GM12891 (cell line): ENCODE results near the gene MEI1.

Experiments used
- PAX5 ChIP-seq: IDR thresholded peaks from 2 replicates; pipeline ENCODE4 v1.6.1; 2011; ENCODE audit warnings: low read length, moderate library complexity, mild to moderate bottlenecking; ENCODE audit not compliant: insufficient read depth, severe bottlenecking
- POLR2A ChIP-seq: IDR thresholded peaks from 2 replicates; pipeline ENCODE4 v1.6.1; 2011; ENCODE audit warnings: low read depth, low read length, control low read depth
- POLR2AphosphoS5 ChIP-seq: IDR thresholded peaks from 2 replicates; pipeline ENCODE4 v1.6.1; 2011; ENCODE audit warnings: low read depth, low read length, control low read depth
- POU2F2 ChIP-seq: IDR thresholded peaks from 2 replicates; pipeline ENCODE4 v1.6.1; 2011; ENCODE audit warnings: low read depth, mild to moderate bottlenecking, control low read depth, low read length, moderate library complexity
- SPI1 ChIP-seq: IDR thresholded peaks from 2 replicates; pipeline ENCODE4 v1.6.1; 2011; ENCODE audit warnings: low read depth, low read length, control low read depth
- TAF1 ChIP-seq: IDR thresholded peaks from 2 replicates; pipeline ENCODE4 v1.6.1; 2011; ENCODE audit warnings: low read depth, low read length, control low read depth

DNA sequence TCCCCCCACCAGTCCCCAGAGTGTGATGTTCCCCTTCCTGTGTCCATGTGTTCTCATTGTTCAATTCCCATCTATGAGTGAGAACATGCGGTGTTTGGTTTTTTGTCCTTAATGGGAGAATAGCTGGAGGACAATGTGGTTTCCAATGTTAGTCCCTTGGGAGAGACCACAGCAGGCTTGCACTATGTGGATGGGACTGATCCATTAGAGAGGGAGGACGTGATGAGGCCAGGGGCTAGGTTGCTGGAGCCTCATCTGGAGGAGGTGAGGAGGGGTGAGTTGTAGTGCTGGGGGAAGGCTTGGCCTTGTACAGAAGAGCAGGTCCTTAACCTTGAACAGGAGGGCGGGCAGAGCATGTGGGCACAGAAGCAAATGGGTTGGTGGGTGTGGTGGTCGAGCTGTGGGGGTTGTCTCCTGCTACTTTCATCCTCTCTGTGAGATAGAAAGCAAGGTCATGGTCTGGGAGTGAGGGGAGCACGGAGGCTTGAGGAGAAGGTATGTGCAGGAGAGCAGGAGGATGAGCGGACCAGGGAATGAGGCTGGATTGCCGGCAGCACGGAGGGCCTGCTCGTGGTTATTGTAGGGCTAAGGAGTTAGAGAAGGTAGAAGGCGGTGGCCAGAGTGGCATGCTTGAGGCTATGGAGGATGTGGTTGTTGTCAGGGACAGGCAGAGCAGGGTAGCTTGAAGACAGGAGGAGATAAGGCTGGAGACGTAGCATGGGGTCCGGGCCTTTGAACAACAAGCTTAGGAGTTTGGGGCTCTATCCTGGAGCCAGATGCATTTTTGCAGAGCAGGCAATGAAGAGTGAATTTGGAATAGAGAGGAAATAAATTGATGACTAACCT, 122.4 kb downstream of the MEI1 start:
- no peak for TF ChIP-seq POLR2AphosphoS5
- no peak for TF ChIP-seq POLR2A
- no peak for TF ChIP-seq TAF1
- TF ChIP-seq SPI1, result no peak
- no peak for TF ChIP-seq PAX5
- TF ChIP-seq POU2F2, result no peak
